Gastrocnemius medialis (tissue), 4 donors: ENCODE measurements around the gene ANGEL1. TPM values are rescaled to one million over a fixed set of nuclear protein-coding genes. Genes with fewer than 3 reads are reported as not detected.

Experiments
- ATAC-seq, 2 donors: fragments of 150-250 bp; one replicate each; pipeline ENCODE4 v1.9.1; 2016
- DNase-seq, 2 donors: peaks; one replicate each; pipeline ENCODE4 v3.0.0-alpha.2; 2019
- H3K27ac ChIP-seq, 4 donors: fragments of 200-600 bp; sonication (generic); 1 replicate in 1 of 4; 2 replicates in 3 of 4; pipeline ENCODE4 v1.5.1; 2016 to 2018; ENCODE audit warnings: mild to moderate bottlenecking in 2 of 4, moderate library complexity in 1 of 4
- H3K27me3 ChIP-seq, 3 donors: fragments of 200-600 bp; sonication (generic) in 2 of 3; 1 replicate in 1 of 3; 2 replicates in 2 of 3; pipeline versions ENCODE4 v1.5.1 to v1.6.0; 2016 to 2019; ENCODE audit warnings: mild to moderate bottlenecking in 1 of 3, moderate library complexity in 1 of 3
- H3K36me3 ChIP-seq, 2 donors: fragments of 200-600 bp; sonication (generic) in 1 of 2; one replicate each; pipeline ENCODE4 v1.5.1; 2017 to 2018
- H3K4me1 ChIP-seq, 2 donors: fragments of 200-600 bp; sonication (generic) in 1 of 2; one replicate each; pipeline ENCODE4 v1.5.1; 2016 to 2017; ENCODE audit warnings: mild to moderate bottlenecking in 2 of 2
- H3K4me3 ChIP-seq, 4 donors: fragments of 200-600 bp; sonication (generic) in 3 of 4; 1 replicate in 1 of 4; 2 replicates in 3 of 4; pipeline ENCODE4 v1.5.1; 2016 to 2019; ENCODE audit warnings: mild to moderate bottlenecking in 2 of 4
- H3K9me3 ChIP-seq, 3 donors: fragments of 200-600 bp; sonication (generic) in 2 of 3; 1 replicate in 1 of 3; 2 replicates in 2 of 3; pipeline ENCODE4 v1.5.1; 2016 to 2019
- CTCF ChIP-seq, 5 experiments: fragments of 450-650 bp in 3 of 5; fragments of 200-600 bp in 2 of 5; sonication (generic) in 2 of 5; IDR thresholded peaks in 4 of 5; conservative IDR thresholded peaks in 1 of 5; 1 replicate in 4 of 5; 2 replicates in 1 of 5; pipeline ENCODE4 v1.5.1; 2016 to 2019; ENCODE audit warnings: antibody characterized with exemption in 5 of 5, mild to moderate bottlenecking in 3 of 5, moderate library complexity in 3 of 5
- POLR2A ChIP-seq, 2 donors: fragments of 450-650 bp; IDR thresholded peaks; one replicate each; pipeline ENCODE4 v1.6.1; 2017; ENCODE audit warnings: antibody characterized with exemption in 2 of 2, mild to moderate bottlenecking in 2 of 2, moderate library complexity in 2 of 2
- in situ Hi-C, 4 donors: fragments of 200-750 bp; cut with MboI; loops; one replicate each; pipeline versions ENCODE4 v1.15.0 to v1.8.0; 2017; ENCODE audit warnings: low sequenced_read_pairs in 4 of 4
- intact Hi-C: fragments of 100-400 bp; cut with DNase I; formaldehyde crosslinking; loops from one replicate; pipeline ENCODE4 v1.15.1; 2023; ENCODE audit warnings: low total_unique reads
- total RNA-seq, 4 donors: library from RNA; depleted of rRNA; stranded (reverse); fragments of >200 nt; gene quantifications; one replicate each; pipeline versions ENCODE4 v1.1.0 to v1.2.3, GENCODE V29; 2016

ANGEL1 gene
- total RNA-seq, 4 donors from 2014 or later: 8.6 to 16.9 (median 12.7) TPM

GRCh38 chr14:76826122-76826521 is 13.4 kb upstream of the ANGEL1 start, which contains the start of gene LRRC74A:
Gene LRRC74A, plus strand, starts transcription at chr14:76826408. Its CDS starts 290 bp downstream, at chr14:76826698.
- TF ChIP-seq CTCF (IDR thresholded peaks at IDR 0.05 in 4 of 5, conservative IDR thresholded peaks at IDR 0.05 in 1 of 5) (no peak), POLR2A (IDR thresholded peaks at IDR 0.05) (no peak)
- Histone ChIP-seq H3K27ac (no peak within 1 kb of the TSS), H3K27me3 (no peaks in the 10 kb centered on the region), H3K36me3 (no peaks in the 10 kb centered on the region), H3K9me3 (no peaks in the 10 kb centered on the region), H3K4me3 (no peak within 1 kb of the TSS), H3K4me1 (peaks cover 4 to 15% of the 10 kb centered on the region in 2 donors)
- ATAC-seq (no peak), DNase-seq (no peak)
- intact Hi-C loops: no loop called here
- in situ Hi-C loops: no loop called here

- intact Hi-C loops: no loop called here
- no peak for DNase-seq
These were observed 8.0 kb upstream of the ANGEL1 start for GRCh38 chr14:76820700-76821099.

GRCh38 chr14:76814726-76815645 is 2.3 kb upstream of the ANGEL1 start:
- Histone ChIP-seq H3K4me1 (peaks cover 8 to 16% of the 10 kb centered on the region in 2 donors), H3K4me3 (no peak overlapping the region), H3K27ac (no peak overlapping the region), H3K27me3 (no peaks in the 10 kb centered on the region), H3K36me3 (no peaks in the 10 kb centered on the region), H3K9me3 (no peaks in the 10 kb centered on the region)
- in situ Hi-C loops (no loop called here), intact Hi-C loops (loop anchor here (5.0 to 10.0 kb wide), 3 partner anchors 340 to 800 kb away; partner anchors contain the start of genes AHSA1, SPTLC2 and VIPAS39)
- ATAC-seq: no peak
- DNase-seq: no peak
- TF ChIP-seq POLR2A (IDR thresholded peaks at IDR 0.05): no peak
- TF ChIP-seq CTCF (IDR thresholded peaks at IDR 0.05 in 4 of 5, conservative IDR thresholded peaks at IDR 0.05 in 1 of 5): no peak

More at GRCh38 chr14:76820700-76821099, 8.0 kb upstream of the ANGEL1 start:
- no peak for ATAC-seq
- H3K4me3 ChIP-seq: no peak overlapping the region
- no peak overlapping the region for H3K27ac ChIP-seq
- H3K9me3 ChIP-seq: no peaks in the 10 kb centered on the region
- no peaks in the 10 kb centered on the region for H3K36me3 ChIP-seq
- TF ChIP-seq CTCF (IDR thresholded peaks at IDR 0.05 in 4 of 5, conservative IDR thresholded peaks at IDR 0.05 in 1 of 5) (no peak), POLR2A (IDR thresholded peaks at IDR 0.05) (no peak)
- no peaks in the 10 kb centered on the region for H3K27me3 ChIP-seq
- in situ Hi-C loops: no loop called here
- H3K4me1 ChIP-seq: no peaks in the 10 kb centered on the region

GRCh38 chr14:76812093-76812421 is 625 bp downstream of the ANGEL1 start:
- intact Hi-C loops: loop anchor here (1.0 to 10.0 kb wide), 3 partner anchors 286 to 803 kb away; partner anchors contain the start of genes CIPC and SPTLC2
- peaks cover 8 to 16% of the 10 kb centered on the region in 2 donors for H3K4me1 ChIP-seq
- no peaks in the 10 kb centered on the region for H3K9me3 ChIP-seq
- peak; percentile 38 to 50 for ATAC-seq
- TF ChIP-seq POLR2A (IDR thresholded peaks at IDR 0.05) (no peak), CTCF (IDR thresholded peaks at IDR 0.05 in 4 of 5, conservative IDR thresholded peaks at IDR 0.05 in 1 of 5) (no peak)
- H3K27ac ChIP-seq: peak overlapping the region; percentile 86 to 92 (median 90)
- peaks cover 0 to 11% of the 10 kb centered on the region in 2 donors for H3K36me3 ChIP-seq
- H3K27me3 ChIP-seq: no peaks in the 10 kb centered on the region
- DNase-seq: no peak
- in situ Hi-C loops: no loop called here
- H3K4me3 ChIP-seq: peak overlapping the region; percentile 71 to 91 (median 86)
